Suprapubic skin (tissue), 4 donors: Measurements from ENCODE around the gene REEP2. TPM values are rescaled to one million over a fixed set of nuclear protein-coding genes. Genes with fewer than 3 reads are reported as not detected.

Source experiments
- DNase-seq, 2 donors: peaks; one replicate each; pipeline ENCODE4 v3.0.0-alpha.2; 2019; ENCODE audit warnings: low spot score in 2 of 2
- H3K27ac ChIP-seq: fragments of 200-600 bp; sonication (generic); one replicate; pipeline ENCODE4 v1.5.1; 2019
- H3K27me3 ChIP-seq: fragments of 200-600 bp; sonication (generic); one replicate; pipeline ENCODE4 v1.5.1; 2019
- H3K36me3 ChIP-seq: fragments of 200-600 bp; sonication (generic); one replicate; pipeline ENCODE4 v1.5.1; 2019
- H3K4me1 ChIP-seq: fragments of 200-600 bp; sonication (generic); one replicate; pipeline ENCODE4 v1.5.1; 2019
- H3K4me3 ChIP-seq: fragments of 200-600 bp; sonication (generic); one replicate; pipeline ENCODE4 v1.5.1; 2019; ENCODE audit warnings: mild to moderate bottlenecking
- H3K9me3 ChIP-seq: fragments of 200-600 bp; sonication (generic); one replicate; pipeline ENCODE4 v1.5.1; 2019
- EP300 ChIP-seq: sonication (generic); formaldehyde crosslinking; IDR thresholded peaks from one replicate; pipeline ENCODE4 v1.6.1; 2017; ENCODE audit warnings: antibody characterized with exemption
- POLR2A ChIP-seq, 2 donors: fragments of 450-650 bp; IDR thresholded peaks; one replicate each; pipeline ENCODE4 v1.6.1; 2017; ENCODE audit warnings: antibody characterized with exemption in 2 of 2, mild to moderate bottlenecking in 2 of 2, moderate library complexity in 2 of 2
- POLR2AphosphoS5 ChIP-seq, 3 donors: sonication (generic); formaldehyde crosslinking; IDR thresholded peaks; one replicate each; pipeline ENCODE4 v1.6.1; 2017; ENCODE audit warnings: antibody characterized with exemption in 3 of 3
- WGBS: methylation state at CpG from one replicate; pipeline ENCODE4 v1.1.5; 2018; 5-methylcytosine and 5-hydroxymethylcytosine counted together
- total RNA-seq, 4 donors: library from RNA; depleted of rRNA; stranded (reverse); fragments of >200 nt; gene quantifications; one replicate each; pipeline ENCODE4 v1.1.0, GENCODE V29; 2016
- TF ChIP-seq, protein P1 (sequence below), 2 donors: fragments of 200-600 bp in 1 of 2; fragments of 450-650 bp in 1 of 2; sonication (generic) in 1 of 2; IDR thresholded peaks; one replicate each; pipeline ENCODE4 v1.5.1; 2016 to 2019; ENCODE audit warnings: antibody characterized with exemption in 2 of 2, mild to moderate bottlenecking in 1 of 2, moderate library complexity in 1 of 2

REEP2 gene
- total RNA-seq, 4 donors from 2014 or later, result 1.5 to 2.6 (median 1.8) TPM

- WGBS, result 76% methylated on average over 11 of the region's 11 CpGs
- no peaks in the 10 kb centered on the region for H3K36me3 ChIP-seq
- peaks cover 15% of the 10 kb centered on the region for H3K4me1 ChIP-seq
- H3K27me3 ChIP-seq, result no peaks in the 10 kb centered on the region
- DNase-seq, result no peak
- TF ChIP-seq, protein P1, sequence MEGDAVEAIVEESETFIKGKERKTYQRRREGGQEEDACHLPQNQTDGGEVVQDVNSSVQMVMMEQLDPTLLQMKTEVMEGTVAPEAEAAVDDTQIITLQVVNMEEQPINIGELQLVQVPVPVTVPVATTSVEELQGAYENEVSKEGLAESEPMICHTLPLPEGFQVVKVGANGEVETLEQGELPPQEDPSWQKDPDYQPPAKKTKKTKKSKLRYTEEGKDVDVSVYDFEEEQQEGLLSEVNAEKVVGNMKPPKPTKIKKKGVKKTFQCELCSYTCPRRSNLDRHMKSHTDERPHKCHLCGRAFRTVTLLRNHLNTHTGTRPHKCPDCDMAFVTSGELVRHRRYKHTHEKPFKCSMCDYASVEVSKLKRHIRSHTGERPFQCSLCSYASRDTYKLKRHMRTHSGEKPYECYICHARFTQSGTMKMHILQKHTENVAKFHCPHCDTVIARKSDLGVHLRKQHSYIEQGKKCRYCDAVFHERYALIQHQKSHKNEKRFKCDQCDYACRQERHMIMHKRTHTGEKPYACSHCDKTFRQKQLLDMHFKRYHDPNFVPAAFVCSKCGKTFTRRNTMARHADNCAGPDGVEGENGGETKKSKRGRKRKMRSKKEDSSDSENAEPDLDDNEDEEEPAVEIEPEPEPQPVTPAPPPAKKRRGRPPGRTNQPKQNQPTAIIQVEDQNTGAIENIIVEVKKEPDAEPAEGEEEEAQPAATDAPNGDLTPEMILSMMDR (IDR thresholded peaks at IDR 0.05), result no peak
- TF ChIP-seq POLR2AphosphoS5 (IDR thresholded peaks at IDR 0.05), result no peak
- TF ChIP-seq POLR2A (IDR thresholded peaks at IDR 0.05), result no peak
- no peak for TF ChIP-seq EP300
- H3K9me3 ChIP-seq, result no peaks in the 10 kb centered on the region
- no peak overlapping the region for H3K4me3 ChIP-seq
- no peak overlapping the region for H3K27ac ChIP-seq
These were observed 16.5 kb downstream of the REEP2 start for GRCh38 chr5:138455232-138455930.

DNA sequence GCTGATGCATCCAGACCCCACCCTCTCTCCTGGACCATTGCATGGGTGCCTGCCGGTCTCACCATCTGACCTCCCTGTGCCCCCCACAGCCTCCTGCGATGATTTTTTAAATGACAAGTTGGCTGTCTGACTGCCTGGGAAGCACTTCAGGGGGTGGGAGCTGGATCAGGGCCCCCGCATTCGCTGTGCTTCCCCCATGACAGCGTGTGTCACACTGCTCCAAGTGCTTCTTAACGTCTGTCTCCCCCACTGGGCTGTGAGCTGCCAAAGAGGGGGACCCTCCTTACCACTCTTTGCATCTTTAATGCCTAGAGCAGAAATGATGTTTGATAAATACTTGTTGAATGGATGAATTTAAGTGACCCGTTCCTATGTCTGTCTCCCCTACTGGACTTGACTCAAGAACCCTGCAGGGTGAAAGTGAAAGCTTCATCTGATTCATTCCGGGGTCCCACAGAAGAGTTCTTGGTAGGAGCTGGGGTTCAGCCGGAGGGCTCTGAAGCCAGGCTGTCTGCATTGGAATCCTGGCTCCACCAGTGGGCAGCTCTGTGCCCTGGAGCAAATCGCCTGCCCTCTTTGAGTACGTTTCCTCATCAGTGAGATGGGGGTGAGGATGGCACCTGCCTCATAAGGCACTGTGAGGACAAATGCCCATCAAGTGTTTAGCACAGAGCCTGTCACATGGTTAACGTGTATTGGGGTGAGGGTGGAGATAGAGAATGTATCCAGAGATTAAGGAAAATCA, 18.8 kb downstream of the REEP2 start:
- no peaks in the 10 kb centered on the region for H3K27me3 ChIP-seq
- H3K27ac ChIP-seq, result no peak overlapping the region
- peaks cover 33% of the 10 kb centered on the region for H3K4me1 ChIP-seq
- H3K4me3 ChIP-seq, result no peak overlapping the region
- no peak for DNase-seq
- no peaks in the 10 kb centered on the region for H3K36me3 ChIP-seq
- H3K9me3 ChIP-seq, result no peaks in the 10 kb centered on the region
- no peak for TF ChIP-seq POLR2A (IDR thresholded peaks at IDR 0.05)
- TF ChIP-seq, protein P1 (IDR thresholded peaks at IDR 0.05), result no peak
- 81% methylated on average over 11 of the region's 12 CpGs for WGBS

- peaks cover 40% of the 10 kb centered on the region for H3K4me1 ChIP-seq
- no peaks in the 10 kb centered on the region for H3K27me3 ChIP-seq
- WGBS, result 64% methylated on average over 11 of the region's 11 CpGs
- H3K27ac ChIP-seq, result no peak overlapping the region
- DNase-seq, result no peak
- H3K4me3 ChIP-seq, result no peak overlapping the region
- no peaks in the 10 kb centered on the region for H3K36me3 ChIP-seq
- TF ChIP-seq POLR2A (IDR thresholded peaks at IDR 0.05) (no peak), POLR2AphosphoS5 (IDR thresholded peaks at IDR 0.05) (no peak), EP300 (no peak)
- TF ChIP-seq, protein P1 (IDR thresholded peaks at IDR 0.05), result no peak
- no peaks in the 10 kb centered on the region for H3K9me3 ChIP-seq
These were observed 19.5 kb downstream of the REEP2 start for GRCh38 chr5:138458384-138458783.

- no peak overlapping the region for H3K4me3 ChIP-seq
- no peaks in the 10 kb centered on the region for H3K36me3 ChIP-seq
- no peaks in the 10 kb centered on the region for H3K27me3 ChIP-seq
- DNase-seq, result no peak
- WGBS, result 81% methylated on average over 9 of the region's 9 CpGs
- H3K4me1 ChIP-seq, result peaks cover 44% of the 10 kb centered on the region
- no peaks in the 10 kb centered on the region for H3K9me3 ChIP-seq
- no peak for TF ChIP-seq POLR2A (IDR thresholded peaks at IDR 0.05)
- TF ChIP-seq, protein P1 (IDR thresholded peaks at IDR 0.05), result no peak
- TF ChIP-seq EP300, result no peak
- TF ChIP-seq POLR2AphosphoS5 (IDR thresholded peaks at IDR 0.05), result no peak
- H3K27ac ChIP-seq, result no peak overlapping the region
These were observed 20.0 kb downstream of the REEP2 start for GRCh38 chr5:138458856-138459255.

GRCh38 chr5:138459311-138459933, 20.6 kb downstream of the REEP2 start:
- TF ChIP-seq POLR2AphosphoS5 (IDR thresholded peaks at IDR 0.05), result no peak
- TF ChIP-seq, protein P1 (IDR thresholded peaks at IDR 0.05), result no peak
- TF ChIP-seq POLR2A (IDR thresholded peaks at IDR 0.05), result no peak
- no peak for TF ChIP-seq EP300
- no peaks in the 10 kb centered on the region for H3K36me3 ChIP-seq
- 86% methylated on average over 10 of the region's 11 CpGs for WGBS
- H3K27ac ChIP-seq, result no peak overlapping the region
- no peak overlapping the region for H3K4me3 ChIP-seq
- DNase-seq, result no peak
- peaks cover 44% of the 10 kb centered on the region for H3K4me1 ChIP-seq
- H3K9me3 ChIP-seq, result no peaks in the 10 kb centered on the region
- no peaks in the 10 kb centered on the region for H3K27me3 ChIP-seq
